NCI-H2029 (cell line): Measurements from ENCODE around the gene RIN3.
"Not testable (repeated sequence)": the region's sequence is repeated elsewhere in the genome, so short reads cannot be mapped to it uniquely, and the experiment has no call there.

Experiments
- DNase-seq: peaks from one replicate; lab custom pipeline; 2025; lab: John Stamatoyannopoulos, UW

The RIN3 gene

DNA sequence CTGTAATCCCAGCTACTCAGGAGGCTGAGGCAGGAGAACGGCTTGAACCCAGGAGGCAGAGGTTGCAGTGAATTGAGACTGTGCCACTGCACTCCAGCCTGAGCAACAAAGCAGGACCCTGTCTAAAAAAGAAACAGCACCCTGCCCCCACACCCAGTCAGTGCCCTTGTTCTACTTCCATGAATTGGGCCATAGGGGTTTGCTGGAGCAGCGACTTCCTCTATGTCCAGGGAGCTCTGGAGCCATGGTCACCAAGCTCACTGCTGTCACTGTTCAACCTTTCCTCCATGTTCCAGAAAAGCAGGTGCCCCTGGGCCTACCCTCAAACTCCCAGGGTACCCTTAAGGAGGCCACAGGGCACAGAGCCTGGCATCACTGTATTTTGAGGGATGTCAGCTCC is 116.8 kb downstream of the RIN3 start:
- DNase-seq: no peak

DNA sequence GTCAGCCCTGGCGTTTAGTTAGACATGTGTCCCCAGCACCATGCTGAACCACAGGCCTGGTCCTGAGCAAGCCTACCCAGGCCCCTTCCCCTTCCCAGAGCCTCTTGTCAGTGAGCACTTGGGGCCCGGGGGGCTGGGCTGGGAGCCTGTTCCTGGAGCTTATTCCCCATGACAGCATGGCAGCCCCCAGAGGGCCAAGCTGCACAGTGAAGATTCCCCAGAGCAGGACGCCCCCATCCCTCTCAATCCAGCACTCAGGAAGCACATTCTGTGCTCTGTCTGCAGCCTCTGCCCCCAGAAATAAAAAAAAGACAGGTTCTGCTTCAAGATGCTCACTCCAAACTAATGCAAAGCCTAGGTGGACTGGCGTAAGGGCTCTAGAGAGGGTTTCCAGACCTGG is 117.5 kb downstream of the RIN3 start:
- no peak for DNase-seq

DNA sequence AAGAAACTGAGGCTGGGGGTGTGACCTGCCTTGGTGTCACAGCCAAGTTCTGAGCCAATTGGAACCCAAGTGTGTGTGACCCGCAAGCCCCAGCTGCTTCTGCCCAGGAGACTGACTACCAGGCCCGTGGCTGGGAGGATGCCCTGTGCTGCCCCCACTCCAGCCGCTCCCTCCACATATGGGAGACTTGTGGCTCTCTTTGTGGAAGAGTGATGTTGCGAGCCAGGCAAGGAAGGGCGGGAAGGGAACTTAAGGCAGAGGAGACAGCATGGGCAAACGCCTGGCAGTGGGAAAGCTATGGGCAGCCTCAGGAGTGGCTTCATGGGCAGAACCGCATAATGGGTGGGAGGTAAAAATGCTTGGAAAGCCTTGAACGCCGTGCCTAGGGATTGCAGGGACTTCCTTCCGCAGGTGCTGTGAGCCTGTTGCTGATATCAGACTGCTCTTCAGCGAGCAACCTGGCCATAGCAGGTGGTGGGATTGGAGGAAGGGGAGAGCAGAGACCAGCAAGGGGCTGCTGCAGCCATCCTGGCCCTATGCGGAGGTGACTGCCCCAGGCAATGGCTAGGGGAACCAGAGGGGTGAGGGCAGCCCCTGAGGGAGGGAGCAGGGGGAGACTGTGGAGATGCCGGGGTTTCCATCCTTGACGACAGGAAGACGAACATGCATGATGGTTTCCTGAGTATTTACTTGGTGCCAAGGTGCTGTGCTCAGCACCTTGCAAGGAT is 119.1 kb downstream of the RIN3 start:
- no peak for DNase-seq

DNA sequence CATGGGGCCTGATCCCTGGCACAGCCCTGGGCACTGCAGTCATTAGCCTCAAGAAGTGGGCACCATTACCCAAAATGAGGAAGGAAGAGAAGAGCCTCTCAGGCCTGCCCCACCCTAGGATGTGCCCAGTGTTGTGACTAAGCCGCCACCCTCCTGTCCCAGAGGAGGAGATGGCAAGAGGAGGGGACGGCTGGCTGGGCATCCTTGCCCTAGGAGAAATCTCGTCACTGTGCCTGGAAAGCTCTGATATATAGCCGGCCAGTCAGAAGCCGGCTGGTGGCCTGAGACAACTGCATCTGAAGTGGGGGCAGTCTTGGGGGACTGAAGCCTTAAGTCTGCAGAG is 119.7 kb downstream of the RIN3 start:
- no peak for DNase-seq

DNA sequence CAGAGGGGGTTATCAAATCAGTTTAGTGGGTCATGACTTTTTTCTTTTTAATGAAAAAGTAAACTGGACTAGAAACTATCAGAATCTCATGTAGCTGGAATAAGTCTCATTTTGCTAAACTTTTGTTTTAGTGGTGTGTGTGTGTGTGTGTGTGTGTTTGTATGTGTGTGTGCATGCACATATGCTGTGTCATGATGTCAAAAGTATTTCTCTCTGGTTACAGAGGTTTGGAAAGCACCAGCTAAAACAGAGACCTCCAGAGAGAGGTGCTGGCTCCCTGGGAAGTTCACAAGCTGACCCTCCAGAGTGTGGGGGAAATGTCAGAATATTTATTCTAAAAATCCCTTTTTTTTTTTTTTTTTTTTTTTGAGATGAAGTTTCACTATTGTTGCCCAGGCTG is 120.1 kb downstream of the RIN3 start:
- no peak for DNase-seq

DNA sequence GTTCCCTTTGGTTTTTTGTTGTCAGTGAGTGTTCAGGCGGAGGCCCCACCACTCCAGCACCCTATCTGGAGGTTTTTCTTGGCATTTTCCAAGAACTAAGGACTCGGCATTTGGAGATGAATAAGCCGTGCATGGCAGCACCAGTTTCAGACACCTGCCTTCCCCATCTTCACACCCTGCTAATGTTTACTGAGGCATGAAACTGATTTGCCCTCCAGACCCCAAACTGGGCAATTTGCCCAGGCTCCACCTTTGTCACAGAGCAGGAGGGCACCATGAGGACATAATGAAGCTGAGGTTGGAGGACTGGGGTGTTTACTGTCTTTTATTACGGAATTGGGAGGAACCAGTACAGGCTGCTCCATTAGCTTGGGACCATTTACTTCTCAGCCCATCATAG is 121.5 kb downstream of the RIN3 start:
- peak; percentile 40 for DNase-seq

DNA sequence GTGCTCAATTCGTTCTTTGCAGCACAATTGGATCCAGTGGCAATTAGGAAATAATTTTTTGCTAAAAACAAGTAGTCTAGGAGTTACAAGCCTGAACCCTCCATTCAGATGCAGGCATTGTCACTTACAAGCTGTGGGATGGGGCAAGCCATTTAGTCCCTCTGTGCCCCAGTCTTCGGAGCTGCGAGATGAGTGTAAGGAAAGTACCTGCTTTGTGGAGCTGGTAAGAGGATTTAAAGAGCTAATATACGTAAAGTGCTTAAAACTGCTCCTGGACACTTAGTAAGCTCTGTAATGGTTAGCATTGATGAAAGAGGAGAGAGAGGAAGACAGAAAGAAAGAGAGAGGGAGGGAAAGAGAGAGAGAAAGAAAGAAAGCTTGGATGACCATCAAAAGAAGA is 122.3 kb downstream of the RIN3 start:
- DNase-seq: no peak

DNA sequence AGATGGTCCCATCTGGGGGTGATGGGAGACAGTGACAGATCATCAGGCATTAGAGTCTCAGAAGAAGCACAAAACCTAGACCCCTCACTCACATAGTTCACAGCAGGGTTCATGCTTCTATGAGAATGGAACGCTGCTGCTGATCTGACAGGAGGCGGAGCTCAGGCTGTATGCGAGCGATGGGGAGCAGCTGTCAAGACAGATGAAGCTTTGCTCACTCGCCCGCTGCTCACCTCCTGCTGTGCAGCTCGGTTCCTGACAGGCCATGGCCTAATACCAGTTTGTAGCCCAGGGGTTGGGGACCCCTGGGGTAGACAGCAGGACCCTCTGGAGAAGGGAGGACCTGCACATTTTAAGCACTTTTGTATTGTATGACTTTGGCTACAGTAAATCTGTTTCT is 123.6 kb downstream of the RIN3 start:
- no peak for DNase-seq

DNA sequence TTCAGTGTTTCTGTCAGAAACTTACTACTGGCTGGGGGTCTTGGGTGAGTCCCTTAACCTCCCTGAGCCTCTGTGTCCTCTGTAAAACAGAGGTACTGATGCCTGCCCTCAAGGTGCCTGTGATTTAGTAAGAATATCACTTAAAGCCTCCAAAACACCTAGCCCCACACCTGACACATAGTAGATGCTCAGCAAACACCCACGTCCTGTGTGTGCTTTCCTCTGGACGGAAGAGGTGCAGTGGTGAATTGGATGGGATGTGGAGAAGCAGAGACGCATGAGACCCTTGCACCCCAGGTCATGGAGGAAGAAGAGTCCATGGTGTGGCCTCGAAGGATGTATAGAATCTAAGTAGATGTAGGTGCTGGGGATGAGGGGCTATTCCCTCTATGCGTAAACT is 124.3 kb downstream of the RIN3 start:
- no peak for DNase-seq

DNA sequence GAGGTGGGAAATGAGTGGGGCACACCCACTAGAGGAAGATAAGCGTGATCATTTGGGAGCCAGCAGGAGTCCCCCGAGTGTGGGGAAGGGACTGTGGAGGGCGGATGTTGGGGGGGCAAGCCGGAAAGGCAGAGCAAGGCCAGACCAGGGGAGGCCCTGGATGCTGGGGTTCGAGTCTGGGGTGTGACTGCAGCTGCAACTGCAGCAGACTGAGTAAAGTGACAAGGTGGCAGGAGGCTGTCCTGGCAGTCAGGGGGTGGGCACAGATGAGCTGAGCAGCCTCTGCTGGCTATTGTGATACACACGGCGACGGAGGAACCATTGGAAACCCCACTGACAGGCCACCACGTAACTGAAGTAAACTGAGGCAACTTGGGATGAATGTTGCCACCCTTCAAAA is 124.7 kb downstream of the RIN3 start:
- no peak for DNase-seq

DNA sequence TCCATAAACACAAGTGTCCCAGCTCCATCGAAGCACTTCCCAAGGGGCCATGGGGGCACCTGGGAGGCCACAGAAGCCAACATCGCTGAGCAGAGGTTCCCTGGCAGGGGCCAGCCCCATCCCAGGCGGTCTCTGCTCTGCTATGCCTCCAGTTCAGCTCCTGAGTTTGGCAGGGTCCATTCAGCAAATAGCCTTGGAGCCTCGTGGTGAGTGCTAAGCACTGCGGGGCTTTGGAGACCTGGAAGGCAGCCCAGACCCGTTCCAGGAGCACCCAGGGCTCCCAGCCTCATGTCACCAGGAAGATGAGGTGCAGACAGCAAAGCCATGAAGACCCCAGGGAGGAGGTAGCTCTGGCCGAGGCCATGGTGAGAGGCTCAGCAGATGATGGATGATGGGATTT is 125.3 kb downstream of the RIN3 start:
- DNase-seq: no peak

DNA sequence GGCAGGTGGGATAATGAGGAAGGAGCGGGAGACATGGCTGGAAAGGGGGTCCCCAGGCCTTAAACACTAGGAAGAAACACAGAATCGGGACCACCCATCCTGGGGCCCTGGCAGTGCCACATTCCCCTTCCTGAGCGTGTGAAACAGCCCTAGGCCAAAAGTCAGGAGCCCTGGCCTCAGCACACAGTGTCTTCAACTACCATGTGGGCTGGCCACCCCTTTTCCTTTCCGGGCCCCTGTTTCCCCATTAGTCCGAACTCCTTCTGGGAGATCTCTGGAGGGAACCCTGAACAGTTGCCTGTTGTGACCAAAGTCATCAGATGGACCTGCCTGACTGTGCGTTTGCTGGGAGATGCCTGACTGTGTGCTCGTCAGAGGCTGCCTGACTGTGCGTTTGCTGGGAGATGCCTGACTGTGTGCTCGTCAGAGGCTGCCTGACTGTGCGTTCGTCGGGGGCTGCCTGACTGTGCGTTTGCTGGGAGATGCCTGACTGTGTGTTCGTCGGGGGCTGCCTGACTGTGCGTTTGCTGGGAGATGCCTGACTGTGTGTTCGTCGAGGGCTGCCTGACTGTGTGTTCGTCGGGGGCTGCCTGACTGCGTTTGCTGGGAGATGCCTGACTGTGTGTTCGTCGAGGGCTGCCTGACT is 126.0 kb downstream of the RIN3 start:
- DNase-seq: not testable (repeated sequence)

DNA sequence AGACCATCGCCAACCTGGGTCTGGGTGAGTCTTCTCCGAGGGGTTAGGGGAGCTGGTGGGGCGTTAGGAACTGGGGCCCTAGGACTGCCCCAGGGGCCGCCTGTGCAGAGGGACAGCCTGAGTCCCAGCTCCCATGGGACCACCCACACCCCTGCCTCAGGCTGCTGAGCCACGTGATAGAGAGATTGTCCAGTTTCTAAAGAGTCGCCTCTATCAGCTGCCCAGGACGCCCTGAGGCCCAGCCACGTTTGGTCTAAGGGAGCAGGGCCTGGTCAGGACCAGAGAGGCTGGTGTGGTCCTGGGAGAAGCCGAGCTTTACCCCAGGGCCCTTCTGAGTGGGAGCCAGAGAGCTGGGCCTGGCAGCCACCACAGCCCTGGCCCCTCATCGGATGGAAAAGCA is 127.7 kb downstream of the RIN3 start:
- DNase-seq: no peak

DNA sequence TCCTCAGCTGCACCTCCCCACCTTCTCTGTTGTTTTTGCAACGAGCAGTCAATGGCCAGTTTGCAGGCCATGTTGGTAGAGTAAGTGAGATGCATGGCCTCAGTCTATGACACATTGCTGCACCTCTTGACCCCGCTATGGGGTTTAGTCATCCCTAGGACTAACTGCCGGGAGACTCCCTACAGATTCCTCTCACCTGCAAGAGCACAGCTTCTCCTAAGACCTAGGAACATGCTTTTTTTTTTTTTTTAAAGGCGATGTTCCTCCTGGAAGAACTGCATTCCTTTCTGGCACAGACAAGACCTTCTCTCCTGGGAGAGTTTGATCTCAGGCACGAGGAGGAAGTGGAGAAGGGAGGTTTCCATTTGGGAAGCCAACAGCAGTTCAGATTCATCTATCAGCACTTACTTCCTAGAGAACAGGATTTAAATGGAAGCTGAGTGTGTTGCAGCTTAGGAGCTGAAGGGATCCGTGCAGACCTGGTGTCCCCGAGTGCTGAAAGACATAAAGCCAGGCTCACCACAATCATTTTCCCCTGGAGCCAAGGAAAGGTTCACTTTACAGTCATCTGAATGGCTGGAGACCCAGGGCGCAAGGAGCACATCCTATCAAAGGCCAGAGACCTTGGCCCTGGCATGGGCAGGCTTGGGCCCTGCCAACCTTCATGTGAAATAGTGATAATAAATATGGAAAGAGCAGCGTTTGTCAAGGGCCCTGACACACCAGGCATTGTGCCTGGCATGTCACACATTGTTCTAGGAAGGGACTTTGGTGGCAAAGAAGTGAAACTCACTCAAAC is 130.8 kb downstream of the RIN3 start:
- DNase-seq: no peak

DNA sequence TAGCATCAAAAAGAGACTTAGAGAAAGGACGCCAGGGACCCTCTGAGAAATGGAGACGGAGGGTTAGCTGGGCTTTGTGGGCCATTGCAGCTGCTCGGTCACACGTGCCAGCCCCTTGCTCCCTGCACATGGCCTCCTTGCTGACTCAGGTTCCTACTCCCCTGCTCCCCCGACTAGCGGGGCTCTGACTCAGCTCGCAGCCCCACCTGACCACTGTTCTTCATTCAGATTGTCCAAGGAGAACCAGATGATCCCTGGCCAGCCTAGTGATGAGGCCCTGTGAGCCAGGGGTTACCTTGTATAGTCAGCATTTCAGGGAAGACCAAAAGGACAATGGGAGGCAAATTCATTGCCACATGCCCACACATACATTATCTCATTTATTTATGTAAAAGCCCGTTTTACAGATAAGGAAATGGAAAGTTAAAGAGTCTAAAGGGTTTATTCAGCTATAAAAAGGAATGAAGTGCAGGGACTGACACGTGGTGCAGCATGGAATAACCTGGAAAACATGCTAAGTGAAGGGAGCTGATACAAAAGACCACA is 131.5 kb downstream of the RIN3 start:
- no peak for DNase-seq

DNA sequence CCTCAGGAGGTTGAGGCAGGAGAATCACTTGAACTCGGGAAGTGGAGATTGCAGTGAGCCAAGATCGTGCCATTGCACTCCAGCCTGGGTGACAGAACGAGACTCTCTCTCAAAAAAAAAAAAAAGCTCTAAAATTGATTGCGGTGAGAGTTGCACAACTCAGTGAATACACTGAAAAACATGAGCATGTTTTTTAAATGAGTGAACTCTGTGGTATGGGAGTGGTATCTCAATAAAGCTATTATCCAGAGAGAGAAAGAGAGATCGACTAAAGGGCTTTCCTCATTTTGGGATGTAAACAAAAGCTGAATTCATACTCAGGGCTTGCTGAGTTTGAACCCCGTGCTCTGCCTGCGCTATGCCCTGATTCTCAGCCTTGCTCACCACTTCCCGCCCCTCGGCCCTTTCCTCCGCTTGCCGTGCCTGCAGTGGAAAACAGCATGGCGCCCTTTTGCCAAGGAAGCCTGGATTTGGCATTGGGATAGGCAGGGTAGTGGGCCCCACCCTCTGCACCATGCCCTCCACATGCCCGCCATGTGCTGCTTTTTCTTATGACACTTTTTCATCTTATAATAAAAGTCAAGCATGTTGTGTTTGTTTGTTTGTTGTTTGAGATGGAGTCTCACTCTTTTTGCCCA is 132.4 kb downstream of the RIN3 start:
- DNase-seq: no peak

DNA sequence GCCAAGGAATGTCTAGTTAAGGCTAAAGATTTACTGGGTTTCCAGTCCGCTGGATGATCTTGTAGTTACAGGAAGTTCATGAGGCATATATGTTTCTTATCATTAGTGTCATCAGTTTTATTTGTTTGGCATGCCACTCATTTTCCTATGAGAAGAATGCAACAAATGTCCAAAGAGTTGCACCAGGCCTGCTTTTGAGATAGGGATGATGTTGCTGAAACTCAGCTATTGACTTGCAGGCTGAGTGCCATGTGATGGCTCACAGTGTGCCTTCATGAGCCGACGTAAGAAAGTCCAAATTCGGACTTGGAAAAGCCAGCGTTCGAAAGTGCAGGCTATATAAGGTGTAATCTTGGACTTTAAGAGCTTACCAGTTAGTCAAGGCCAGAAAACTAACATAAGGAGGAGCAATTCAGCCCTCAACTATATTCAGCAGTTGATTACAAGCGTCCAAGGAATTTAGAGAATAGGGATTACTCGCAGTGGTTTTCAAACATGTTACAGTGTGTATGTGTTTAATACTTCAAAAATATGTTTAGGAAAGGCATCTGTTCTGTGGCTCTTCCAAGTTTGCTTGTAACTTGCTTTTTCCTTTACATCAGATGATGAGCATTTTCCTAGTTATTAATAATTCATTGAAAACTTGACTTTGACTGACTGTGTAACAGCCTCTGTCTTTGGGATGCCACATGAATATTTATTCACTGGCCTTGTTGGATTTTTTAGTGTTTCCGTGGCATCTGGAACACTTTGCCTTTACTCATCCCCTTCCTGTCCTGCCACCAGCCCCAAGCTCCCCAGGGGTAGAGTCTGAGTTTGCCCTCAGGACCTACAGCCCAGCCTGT is 133.6 kb downstream of the RIN3 start:
- DNase-seq: no peak

DNA sequence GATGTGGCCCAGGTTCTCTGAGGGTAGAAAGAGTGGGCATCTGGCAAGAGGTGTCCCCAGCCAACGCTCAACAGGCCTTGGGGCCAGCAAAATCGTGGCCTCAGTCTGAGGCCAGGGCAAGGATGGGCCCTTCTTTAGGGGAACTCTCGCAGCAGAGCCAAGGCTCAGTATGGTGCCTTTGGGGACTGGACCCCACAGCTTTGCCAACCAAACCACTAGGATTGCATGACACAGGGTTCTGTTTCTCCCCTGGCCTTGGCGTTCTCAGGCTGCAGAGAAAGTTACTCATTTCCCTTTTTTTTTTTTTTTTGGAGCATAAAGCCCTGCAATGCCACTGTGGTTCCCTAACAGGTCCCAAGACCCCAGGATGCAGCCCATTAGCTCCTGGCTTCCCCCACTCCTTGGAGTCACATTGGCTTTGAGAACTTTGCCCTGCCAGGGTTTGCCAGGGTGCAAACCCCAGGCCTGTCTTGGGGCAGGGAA is 134.3 kb downstream of the RIN3 start:
- DNase-seq: no peak

DNA sequence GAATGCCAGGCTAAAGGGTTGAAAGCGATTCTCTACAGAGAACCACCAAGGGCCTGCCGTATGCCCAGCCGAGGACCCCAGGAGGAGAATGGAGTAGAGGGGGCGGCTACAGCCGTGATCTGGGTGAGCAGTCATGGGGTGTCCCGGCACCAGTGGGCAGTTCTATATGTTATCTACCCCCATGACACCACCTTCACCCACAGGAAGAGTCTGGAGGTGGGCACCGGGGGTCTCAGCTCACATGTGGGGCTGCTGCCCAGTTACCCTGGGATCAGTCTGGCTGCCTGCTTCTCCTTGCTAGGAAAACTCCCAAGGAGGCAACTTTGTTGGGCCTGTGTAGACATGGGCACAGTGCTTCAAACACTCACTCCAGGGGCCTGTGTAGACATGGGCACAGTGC is 135.5 kb downstream of the RIN3 start:
- no peak for DNase-seq

DNA sequence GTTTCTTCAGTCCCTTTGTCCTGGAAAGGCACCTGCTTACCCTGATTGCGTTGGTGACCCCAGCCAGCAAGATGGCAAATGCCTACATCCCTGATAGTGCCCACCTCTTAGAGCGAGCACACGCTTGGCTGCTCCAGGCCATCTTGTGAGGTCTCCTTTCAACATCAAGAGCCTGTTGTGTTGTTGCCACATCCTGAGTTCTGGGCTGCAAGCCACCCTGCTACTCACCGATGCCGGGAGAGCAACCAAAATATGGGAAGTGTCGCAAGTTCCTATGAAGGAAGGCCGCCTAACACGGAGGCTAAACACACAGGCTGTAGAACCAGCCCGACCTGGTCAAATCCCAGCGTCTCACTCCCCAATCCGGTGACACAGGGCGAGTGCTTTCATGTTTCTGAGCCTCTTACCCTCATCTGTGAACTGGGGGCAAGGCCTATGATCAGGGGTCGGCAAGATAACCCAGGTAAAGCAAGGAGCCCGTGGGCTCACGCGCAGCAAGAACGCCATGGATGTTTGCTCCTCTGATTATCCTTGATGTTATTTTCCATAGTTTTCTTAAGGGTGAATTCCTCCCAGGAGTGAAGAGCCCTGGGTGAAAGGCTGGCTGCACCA is 136.5 kb downstream of the RIN3 start:
- DNase-seq: no peak

DNA sequence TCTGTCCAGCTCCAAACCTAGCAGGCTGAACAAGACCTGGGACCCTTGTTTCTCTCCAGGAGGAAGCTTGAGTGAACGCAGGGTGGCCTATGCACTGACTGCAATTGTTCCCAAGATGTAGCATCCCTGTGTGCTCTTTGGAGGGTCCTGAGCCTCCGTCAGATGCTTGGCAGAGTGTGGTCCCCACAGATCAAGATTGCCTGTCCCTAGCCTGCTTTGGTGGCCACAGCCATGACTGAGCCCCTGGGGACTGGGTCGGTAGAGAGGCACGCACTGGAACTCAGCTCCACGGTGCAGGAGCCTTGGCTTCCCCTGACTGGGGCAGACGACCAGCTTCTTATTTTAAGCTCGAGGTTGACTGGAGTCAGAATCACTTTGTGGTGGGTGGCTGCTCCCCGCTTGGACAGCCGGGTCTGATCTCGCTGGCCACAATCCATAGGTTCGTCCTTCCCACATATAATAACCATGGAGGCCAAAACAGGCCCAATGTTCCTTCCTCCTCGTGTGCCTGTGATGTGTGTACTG is 137.1 kb downstream of the RIN3 start:
- no peak for DNase-seq
